ENCODE measurements around the gene GSE1.

DNA sequence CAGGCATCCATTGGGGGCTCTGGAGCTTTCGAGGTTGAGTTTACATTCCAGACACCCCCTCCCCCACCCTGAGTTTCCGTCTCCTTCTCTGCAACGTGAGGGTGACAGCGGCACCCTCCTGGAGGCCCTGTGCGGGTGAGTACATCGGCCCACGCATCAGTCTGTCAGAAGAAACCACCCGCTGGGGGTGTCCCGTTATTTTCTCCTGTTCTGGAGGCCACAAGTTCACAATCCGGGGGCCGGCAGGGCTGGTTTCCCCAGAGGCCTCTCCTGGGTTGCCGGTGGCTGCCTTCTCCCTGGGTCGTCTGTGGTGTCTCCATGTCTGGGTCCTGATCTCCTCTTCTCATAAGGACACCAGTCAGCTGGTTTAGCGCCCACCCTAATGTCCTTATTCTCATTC, 35.7 kb downstream of the GSE1 start:
- TF ChIP-seq, protein P1, sequence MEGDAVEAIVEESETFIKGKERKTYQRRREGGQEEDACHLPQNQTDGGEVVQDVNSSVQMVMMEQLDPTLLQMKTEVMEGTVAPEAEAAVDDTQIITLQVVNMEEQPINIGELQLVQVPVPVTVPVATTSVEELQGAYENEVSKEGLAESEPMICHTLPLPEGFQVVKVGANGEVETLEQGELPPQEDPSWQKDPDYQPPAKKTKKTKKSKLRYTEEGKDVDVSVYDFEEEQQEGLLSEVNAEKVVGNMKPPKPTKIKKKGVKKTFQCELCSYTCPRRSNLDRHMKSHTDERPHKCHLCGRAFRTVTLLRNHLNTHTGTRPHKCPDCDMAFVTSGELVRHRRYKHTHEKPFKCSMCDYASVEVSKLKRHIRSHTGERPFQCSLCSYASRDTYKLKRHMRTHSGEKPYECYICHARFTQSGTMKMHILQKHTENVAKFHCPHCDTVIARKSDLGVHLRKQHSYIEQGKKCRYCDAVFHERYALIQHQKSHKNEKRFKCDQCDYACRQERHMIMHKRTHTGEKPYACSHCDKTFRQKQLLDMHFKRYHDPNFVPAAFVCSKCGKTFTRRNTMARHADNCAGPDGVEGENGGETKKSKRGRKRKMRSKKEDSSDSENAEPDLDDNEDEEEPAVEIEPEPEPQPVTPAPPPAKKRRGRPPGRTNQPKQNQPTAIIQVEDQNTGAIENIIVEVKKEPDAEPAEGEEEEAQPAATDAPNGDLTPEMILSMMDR (IDR thresholded peaks at IDR 0.05) = no peak
- no peak for TF ChIP-seq POLR2AphosphoS5 (IDR thresholded peaks at IDR 0.05; ENCODE audit: low read depth, low read length)
- no peak for TF ChIP-seq TCF7L2 (IDR thresholded peaks at IDR 0.05; ENCODE audit: low read depth, low read length)
- TF ChIP-seq, protein P2, sequence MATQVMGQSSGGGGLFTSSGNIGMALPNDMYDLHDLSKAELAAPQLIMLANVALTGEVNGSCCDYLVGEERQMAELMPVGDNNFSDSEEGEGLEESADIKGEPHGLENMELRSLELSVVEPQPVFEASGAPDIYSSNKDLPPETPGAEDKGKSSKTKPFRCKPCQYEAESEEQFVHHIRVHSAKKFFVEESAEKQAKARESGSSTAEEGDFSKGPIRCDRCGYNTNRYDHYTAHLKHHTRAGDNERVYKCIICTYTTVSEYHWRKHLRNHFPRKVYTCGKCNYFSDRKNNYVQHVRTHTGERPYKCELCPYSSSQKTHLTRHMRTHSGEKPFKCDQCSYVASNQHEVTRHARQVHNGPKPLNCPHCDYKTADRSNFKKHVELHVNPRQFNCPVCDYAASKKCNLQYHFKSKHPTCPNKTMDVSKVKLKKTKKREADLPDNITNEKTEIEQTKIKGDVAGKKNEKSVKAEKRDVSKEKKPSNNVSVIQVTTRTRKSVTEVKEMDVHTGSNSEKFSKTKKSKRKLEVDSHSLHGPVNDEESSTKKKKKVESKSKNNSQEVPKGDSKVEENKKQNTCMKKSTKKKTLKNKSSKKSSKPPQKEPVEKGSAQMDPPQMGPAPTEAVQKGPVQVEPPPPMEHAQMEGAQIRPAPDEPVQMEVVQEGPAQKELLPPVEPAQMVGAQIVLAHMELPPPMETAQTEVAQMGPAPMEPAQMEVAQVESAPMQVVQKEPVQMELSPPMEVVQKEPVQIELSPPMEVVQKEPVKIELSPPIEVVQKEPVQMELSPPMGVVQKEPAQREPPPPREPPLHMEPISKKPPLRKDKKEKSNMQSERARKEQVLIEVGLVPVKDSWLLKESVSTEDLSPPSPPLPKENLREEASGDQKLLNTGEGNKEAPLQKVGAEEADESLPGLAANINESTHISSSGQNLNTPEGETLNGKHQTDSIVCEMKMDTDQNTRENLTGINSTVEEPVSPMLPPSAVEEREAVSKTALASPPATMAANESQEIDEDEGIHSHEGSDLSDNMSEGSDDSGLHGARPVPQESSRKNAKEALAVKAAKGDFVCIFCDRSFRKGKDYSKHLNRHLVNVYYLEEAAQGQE (IDR thresholded peaks at IDR 0.05; ENCODE audit: insufficient read depth in 1 of 2, low read depth in 2 of 2, low read length in 1 of 2) = no peak
- no peak for TF ChIP-seq SIN3A (IDR thresholded peaks at IDR 0.05; ENCODE audit: borderline replicate concordance, insufficient read depth, low read depth, low read length)
